GM19455 (cell line): ENCODE results near the gene TAF11L8.
"Not testable (repeated sequence)": the region's sequence is repeated elsewhere in the genome, so short reads cannot be mapped to it uniquely, and the experiment has no call there.

Experiments
- ATAC-seq: cut with Tn5 transposase; IDR thresholded peaks from one replicate; pipeline ENCODE4 v1.9.1; 2021; ENCODE audit not compliant: unreplicated experiment

The TAF11L8 gene

GRCh38 chr5:17590860-17591259 lies at the start of gene TAF11L8:
TAF11L8 (minus strand) TSS chr5:17590960.
- ATAC-seq = not testable (repeated sequence)

GRCh38 chr5:17634160-17634559 lies 43.4 kb upstream of the TAF11L8 start, which contains the start of gene TAF11L14:
TAF11L14 (plus strand) TSS chr5:17634460.
- no peak for ATAC-seq

- ATAC-seq = not testable (repeated sequence)
Observed at GRCh38 chr5:17631788-17632187, 41.0 kb upstream of the TAF11L8 start, which contains the start of gene TAF11L13. TAF11L13 (plus strand) TSS chr5:17632088.

DNA sequence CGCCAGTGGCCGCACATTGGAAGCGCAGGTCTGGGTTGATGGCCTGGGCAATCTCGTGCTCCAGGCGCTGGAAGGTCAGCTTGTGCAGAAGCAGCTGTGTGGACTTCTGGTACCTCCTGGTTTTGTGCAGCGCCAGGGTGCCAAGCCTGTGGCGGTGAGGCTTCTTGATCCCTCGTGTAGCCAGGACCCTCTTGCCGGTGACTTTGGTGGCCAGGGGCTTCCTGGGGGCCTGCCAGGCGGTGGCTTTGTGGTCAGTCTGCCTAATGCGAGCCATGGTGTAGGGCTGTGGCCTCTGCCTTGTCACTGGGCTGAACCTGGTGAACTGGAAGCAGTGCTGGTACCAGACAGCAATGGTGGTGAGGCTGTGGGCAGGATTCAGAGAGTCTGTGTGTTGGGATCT lies 34.9 kb upstream of the TAF11L8 start:
- ATAC-seq = no peak

DNA sequence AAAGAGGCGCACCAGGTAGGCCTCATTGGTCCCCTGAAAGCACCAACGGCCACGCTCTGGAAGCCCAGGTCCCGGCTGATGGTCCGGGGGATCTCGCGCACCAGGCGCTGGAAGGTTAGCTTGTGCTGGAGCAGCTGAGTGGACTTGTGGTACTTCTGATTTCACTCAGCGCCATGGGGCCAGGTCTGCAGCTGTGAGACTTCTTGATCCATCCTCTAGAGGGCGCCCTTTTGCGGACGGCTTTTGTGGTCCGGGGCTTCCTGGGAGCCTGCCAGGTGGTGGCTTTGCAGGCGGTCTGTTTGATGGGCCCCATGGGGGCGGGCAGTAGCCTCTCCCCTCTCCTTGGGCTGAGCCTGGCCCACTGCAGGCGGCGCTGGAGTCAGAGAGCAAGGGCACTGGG lies 29.9 kb upstream of the TAF11L8 start:
- ATAC-seq = no peak

- no peak for ATAC-seq
Observed at GRCh38 chr5:17619354-17619753, 28.6 kb upstream of the TAF11L8 start.

GRCh38 chr5:17614872-17615605 lies 24.3 kb upstream of the TAF11L8 start:
- ATAC-seq = no peak

- ATAC-seq = not testable (repeated sequence)
Observed at GRCh38 chr5:17610092-17610491, 19.3 kb upstream of the TAF11L8 start, which contains the start of gene TAF11L12. TAF11L12 (plus strand) TSS chr5:17610392.

DNA sequence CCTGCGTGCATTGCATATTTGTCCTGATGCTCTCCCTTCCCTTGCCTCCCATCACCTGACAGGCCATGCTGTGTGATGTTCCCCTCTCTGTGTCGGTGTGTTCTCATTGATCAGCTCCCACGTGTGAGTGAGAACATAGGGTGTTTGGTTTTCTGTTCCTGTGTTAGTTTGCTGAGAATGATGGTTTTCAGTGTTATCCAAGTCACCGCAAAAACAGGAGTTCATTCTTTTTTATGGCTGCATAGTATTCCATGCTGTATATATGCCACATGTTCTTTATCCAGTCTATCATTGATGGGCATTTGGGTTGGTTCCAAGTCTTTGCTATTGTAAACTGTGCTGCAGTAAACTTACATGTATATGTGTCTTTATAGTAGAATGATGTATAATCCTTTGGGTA lies 16.7 kb upstream of the TAF11L8 start:
- ATAC-seq = not testable (repeated sequence)

DNA sequence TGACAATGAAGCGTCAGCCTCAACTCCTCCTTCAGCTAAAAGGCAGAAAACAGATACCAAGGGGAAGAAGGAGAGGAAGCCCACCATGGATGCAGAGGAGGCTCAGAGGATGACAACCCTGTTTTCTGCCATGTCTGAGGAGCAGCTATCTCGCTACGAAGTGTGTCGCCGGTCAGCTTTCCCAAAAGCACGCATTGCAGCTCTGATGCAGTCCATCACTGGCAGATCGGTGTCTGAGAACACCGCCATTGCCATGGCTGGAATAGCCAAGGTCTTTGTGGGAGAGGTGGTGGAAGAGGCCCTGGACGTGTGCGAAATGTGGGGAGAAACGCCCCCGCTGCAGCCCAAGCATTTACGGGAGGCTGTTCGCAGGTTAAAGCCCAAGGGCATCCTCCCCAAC lies 14.2 kb upstream of the TAF11L8 start:
- ATAC-seq = no peak

DNA sequence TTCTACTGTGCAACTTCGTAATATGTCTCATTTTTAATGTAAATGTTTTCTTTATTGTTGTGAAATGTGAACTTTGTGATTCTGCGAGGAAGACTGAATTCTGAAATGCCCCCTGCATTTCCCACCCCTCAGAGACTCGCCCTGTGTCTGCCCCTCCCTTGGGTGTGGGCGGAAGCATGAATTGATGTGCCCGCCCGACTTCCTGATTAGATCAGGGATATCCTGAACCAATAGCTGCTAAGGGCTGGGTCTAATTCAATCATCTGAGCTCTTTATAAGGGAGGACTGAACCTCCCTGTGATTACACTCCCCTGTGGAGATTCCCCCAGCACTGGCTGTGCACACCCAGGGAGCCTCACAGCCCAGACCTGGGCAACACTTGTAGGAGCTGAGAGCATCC lies 13.1 kb upstream of the TAF11L8 start, which contains the start of gene TAF11L11:
Gene TAF11L11, plus strand, starts transcription at position 304 of the 400 bp plus-strand sequence.
- not testable (repeated sequence) for ATAC-seq

- ATAC-seq = not testable (repeated sequence)
Observed at GRCh38 chr5:17597728-17598127, 7.0 kb upstream of the TAF11L8 start, which contains the start of gene TAF11L10. TAF11L10 (minus strand) TSS chr5:17597828.

- not testable (repeated sequence) for ATAC-seq
Observed at GRCh38 chr5:17594255-17594654, 3.5 kb upstream of the TAF11L8 start, which contains the start of gene TAF11L9. TAF11L9 (minus strand) TSS chr5:17594394.

GRCh38 chr5:17585658-17586057 lies 5.1 kb downstream of the TAF11L8 start, which contains the start of gene TAF11L7:
TAF11L7 (minus strand) TSS chr5:17585758.
- not testable (repeated sequence) for ATAC-seq
